ENCODE data around the gene APLNR.
"Not testable (repeated sequence)": the region's sequence is repeated elsewhere in the genome, so short reads cannot be mapped to it uniquely, and the experiment has no call there.

The APLNR gene

DNA sequence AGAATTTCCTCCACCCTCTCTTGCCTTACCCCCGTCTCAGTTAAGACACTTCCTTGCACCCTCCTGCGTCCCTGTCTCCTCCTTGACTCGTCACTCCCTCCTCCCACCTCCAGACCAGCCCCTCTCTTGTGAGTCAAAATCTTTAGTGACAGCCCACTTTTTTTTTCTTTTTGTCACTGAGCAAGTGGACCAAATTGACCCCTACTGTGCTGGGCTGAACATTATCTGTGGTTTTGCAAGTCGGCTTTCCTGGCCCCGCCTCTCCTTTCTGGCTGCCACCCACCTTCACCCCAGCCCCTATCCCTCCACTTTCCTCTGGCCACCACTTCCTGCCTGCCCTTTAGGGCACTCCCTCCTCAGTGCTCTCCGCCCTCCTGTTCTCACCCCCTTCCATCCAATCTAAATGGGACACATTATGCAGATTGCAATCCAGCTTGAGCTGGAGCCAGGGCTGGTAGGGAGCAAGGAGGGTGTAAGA, at the start of gene APLNR:
TSS of gene APLNR (minus strand) at position 47 of the 478 bp plus-strand sequence. CDS start 246 bp downstream, outside the sequence.
- in situ Hi-C loops (cut with HindIII; ENCODE audit: low sequenced_read_pairs), result no loop called here
- H3K4me3 ChIP-seq (ENCODE audit: low read depth, low read length), result no peak within 1 kb of the TSS
- TF ChIP-seq, protein P1, sequence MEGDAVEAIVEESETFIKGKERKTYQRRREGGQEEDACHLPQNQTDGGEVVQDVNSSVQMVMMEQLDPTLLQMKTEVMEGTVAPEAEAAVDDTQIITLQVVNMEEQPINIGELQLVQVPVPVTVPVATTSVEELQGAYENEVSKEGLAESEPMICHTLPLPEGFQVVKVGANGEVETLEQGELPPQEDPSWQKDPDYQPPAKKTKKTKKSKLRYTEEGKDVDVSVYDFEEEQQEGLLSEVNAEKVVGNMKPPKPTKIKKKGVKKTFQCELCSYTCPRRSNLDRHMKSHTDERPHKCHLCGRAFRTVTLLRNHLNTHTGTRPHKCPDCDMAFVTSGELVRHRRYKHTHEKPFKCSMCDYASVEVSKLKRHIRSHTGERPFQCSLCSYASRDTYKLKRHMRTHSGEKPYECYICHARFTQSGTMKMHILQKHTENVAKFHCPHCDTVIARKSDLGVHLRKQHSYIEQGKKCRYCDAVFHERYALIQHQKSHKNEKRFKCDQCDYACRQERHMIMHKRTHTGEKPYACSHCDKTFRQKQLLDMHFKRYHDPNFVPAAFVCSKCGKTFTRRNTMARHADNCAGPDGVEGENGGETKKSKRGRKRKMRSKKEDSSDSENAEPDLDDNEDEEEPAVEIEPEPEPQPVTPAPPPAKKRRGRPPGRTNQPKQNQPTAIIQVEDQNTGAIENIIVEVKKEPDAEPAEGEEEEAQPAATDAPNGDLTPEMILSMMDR (IDR thresholded peaks at IDR 0.05; ENCODE audit: low read depth, low read length), result no peak
- no peak for DNase-seq (ENCODE audit: low read depth, low spot score)

DNA sequence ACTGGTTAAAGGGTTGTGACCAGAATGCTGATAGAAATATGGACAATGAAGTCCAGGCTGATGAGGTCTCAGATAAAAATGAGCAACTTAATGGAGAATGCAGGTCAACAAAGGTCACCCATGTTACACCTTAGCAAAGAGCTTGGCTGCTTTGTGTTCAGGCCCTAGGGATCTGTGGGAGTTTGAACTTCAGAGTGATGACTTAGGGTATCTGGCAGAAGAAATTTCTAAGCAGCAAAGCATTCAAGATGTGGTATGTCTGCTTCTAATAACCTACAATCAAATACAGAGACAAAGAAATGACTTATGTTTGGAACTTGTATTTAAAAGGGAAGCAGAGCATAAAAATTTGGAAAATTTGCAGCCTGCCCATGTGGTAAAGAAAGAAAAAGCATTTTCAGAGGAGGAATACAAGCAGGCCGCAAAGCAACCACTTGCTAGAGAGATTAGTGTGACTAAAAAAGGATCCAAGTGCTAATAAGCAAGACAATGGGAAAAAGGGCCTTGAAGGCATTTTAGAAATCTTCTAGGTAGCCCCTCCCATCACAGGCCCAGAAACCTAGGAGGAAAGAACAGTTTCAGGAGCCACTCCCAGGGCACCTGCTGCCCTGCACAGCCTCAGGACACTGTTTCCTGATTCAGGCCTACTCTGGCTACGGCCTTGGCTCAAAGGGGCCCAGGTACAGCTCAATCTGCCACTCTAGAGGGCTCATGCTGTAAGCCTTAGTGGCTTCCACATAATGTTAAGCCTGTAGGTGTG, 46.4 kb upstream of the APLNR start:
- DNase-seq (ENCODE audit: low read depth, low spot score), result no peak
- in situ Hi-C loops (cut with HindIII; ENCODE audit: low sequenced_read_pairs), result no loop called here
- TF ChIP-seq, protein P1 (IDR thresholded peaks at IDR 0.05; ENCODE audit: low read depth, low read length), result no peak
- H3K4me3 ChIP-seq (ENCODE audit: low read depth, low read length), result no peak overlapping the region

- H3K4me3 ChIP-seq (ENCODE audit: low read depth, low read length); DNase-seq (ENCODE audit: low read depth, low spot score); in situ Hi-C loops (cut with HindIII; ENCODE audit: low sequenced_read_pairs): not testable (repeated sequence)
These were observed 44.5 kb upstream of the APLNR start for GRCh38 chr11:57281546-57281945.

DNA sequence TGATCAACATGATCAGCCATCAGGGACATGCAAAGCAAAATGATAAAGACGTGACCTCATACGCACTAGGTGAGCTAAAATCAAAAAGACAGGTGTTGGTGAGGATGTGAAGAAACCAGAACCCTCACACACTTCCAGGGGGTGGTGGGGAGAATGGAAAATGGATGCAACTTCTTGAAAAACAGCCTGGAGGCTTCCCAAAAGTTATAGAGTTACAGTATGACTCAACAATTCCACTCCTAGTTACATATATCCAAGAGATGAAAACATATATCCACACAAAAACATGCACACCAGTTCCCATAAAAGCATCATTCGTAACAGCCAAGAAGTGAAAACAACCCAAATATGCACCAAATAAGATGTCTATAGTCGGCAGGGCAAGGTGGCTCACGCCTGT, 42.1 kb upstream of the APLNR start:
- in situ Hi-C loops (cut with HindIII; ENCODE audit: low sequenced_read_pairs), result no loop called here
- TF ChIP-seq, protein P1 (IDR thresholded peaks at IDR 0.05; ENCODE audit: low read depth, low read length), result no peak
- H3K4me3 ChIP-seq (ENCODE audit: low read depth, low read length), result no peak overlapping the region
- DNase-seq (ENCODE audit: low read depth, low spot score), result peak; percentile 43

- TF ChIP-seq, protein P1 (IDR thresholded peaks at IDR 0.05; ENCODE audit: low read depth, low read length), result no peak
- DNase-seq (ENCODE audit: low read depth, low spot score), result no peak
- in situ Hi-C loops (cut with HindIII; ENCODE audit: low sequenced_read_pairs), result no loop called here
- no peak overlapping the region for H3K4me3 ChIP-seq (ENCODE audit: low read depth, low read length)
These were observed 41.7 kb upstream of the APLNR start for GRCh38 chr11:57278721-57279095.

- H3K4me3 ChIP-seq (ENCODE audit: low read depth, low read length), result no peak overlapping the region
- peak; percentile 75 for DNase-seq (ENCODE audit: low read depth, low spot score)
- TF ChIP-seq, protein P1 (IDR thresholded peaks at IDR 0.05; ENCODE audit: low read depth, low read length), result peak; percentile 92
- in situ Hi-C loops (cut with HindIII; ENCODE audit: low sequenced_read_pairs), result no loop called here
These were observed 41.0 kb upstream of the APLNR start for GRCh38 chr11:57277845-57278720.

Measured in astrocyte of the spinal cord (primary cell).